OCI-LY7 (cell line): Measurements from ENCODE around the gene AMBN.

Source experiments
- EZH2phosphoT487 ChIP-seq: fragments of 200-600 bp; sonication (generic); IDR thresholded peaks from 2 replicates; pipeline ENCODE4 v1.6.1; 2018; ENCODE audit warnings: low read depth, borderline replicate concordance, mild to moderate bottlenecking, mixed run types, antibody characterized with exemption, low read length, moderate library complexity, mixed read lengths
- TF ChIP-seq, protein P1 (sequence below): fragments of 200-600 bp; sonication (generic); conservative IDR thresholded peaks from 2 replicates; pipeline ENCODE4 v1.5.1; 2014; ENCODE audit warnings: mild to moderate bottlenecking, antibody characterized with exemption, low read length, moderate library complexity, mixed read lengths

DNA sequence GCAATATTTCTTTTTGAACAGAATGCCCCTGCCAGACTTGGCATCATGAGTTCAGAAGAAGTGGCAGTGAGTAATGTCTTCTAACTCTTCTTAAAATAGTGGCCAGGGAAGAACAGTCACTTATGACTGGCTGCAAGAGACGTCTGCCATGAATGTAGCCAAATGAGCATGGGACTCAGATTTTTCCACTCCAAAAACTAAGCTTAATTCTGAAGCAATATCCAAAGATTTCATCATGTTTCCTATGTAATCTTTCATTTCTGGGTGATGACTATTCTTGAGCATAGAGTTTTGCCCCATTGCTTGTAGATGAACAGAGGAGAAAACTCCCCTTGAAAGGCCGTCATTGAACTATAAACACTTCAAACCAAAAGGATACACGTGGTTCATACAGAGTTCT, 11.8 kb downstream of the AMBN start:
- TF ChIP-seq, protein P1, sequence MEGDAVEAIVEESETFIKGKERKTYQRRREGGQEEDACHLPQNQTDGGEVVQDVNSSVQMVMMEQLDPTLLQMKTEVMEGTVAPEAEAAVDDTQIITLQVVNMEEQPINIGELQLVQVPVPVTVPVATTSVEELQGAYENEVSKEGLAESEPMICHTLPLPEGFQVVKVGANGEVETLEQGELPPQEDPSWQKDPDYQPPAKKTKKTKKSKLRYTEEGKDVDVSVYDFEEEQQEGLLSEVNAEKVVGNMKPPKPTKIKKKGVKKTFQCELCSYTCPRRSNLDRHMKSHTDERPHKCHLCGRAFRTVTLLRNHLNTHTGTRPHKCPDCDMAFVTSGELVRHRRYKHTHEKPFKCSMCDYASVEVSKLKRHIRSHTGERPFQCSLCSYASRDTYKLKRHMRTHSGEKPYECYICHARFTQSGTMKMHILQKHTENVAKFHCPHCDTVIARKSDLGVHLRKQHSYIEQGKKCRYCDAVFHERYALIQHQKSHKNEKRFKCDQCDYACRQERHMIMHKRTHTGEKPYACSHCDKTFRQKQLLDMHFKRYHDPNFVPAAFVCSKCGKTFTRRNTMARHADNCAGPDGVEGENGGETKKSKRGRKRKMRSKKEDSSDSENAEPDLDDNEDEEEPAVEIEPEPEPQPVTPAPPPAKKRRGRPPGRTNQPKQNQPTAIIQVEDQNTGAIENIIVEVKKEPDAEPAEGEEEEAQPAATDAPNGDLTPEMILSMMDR: no peak
- no peak for TF ChIP-seq EZH2phosphoT487
